KOPT-K1 (cell line): ENCODE measurements around the gene LYRM9.
"Not testable (repeated sequence)": the region's sequence is repeated elsewhere in the genome, so short reads cannot be mapped to it uniquely, and the experiment has no call there.

Source experiments
- H3K27ac ChIP-seq: fragments of 200-600 bp; sonication (generic); 2 replicates; pipeline ENCODE4 v1.5.1; 2016; ENCODE audit warnings: antibody characterized with exemption, mild to moderate bottlenecking, low read depth, low read length; ENCODE audit not compliant: poor library complexity, severe bottlenecking
- H3K36me3 ChIP-seq: fragments of 200-600 bp; sonication (generic); 2 replicates; pipeline ENCODE4 v1.5.1; 2017; ENCODE audit warnings: antibody characterized with exemption, mild to moderate bottlenecking, low read length, moderate library complexity; ENCODE audit not compliant: insufficient read depth
- H3K9me3 ChIP-seq: fragments of 200-600 bp; sonication (generic); 2 replicates; pipeline ENCODE4 v1.5.1; 2017; ENCODE audit warnings: antibody characterized with exemption, low read length, mild to moderate bottlenecking; ENCODE audit not compliant: insufficient read depth, poor library complexity, severe bottlenecking

Gene LYRM9

GRCh38 chr17:27917000-27917399, 23.8 kb upstream of the LYRM9 start:
- no peak overlapping the region for H3K27ac ChIP-seq
- H3K9me3 ChIP-seq: no peaks in the 10 kb centered on the region
- H3K36me3 ChIP-seq: no peaks in the 10 kb centered on the region

GRCh38 chr17:27915709-27916108, 22.5 kb upstream of the LYRM9 start:
- no peaks in the 10 kb centered on the region for H3K9me3 ChIP-seq
- H3K36me3 ChIP-seq: no peaks in the 10 kb centered on the region
- H3K27ac ChIP-seq: no peak overlapping the region

GRCh38 chr17:27914382-27914781, 21.2 kb upstream of the LYRM9 start:
- no peaks in the 10 kb centered on the region for H3K9me3 ChIP-seq
- no peak overlapping the region for H3K27ac ChIP-seq
- H3K36me3 ChIP-seq: no peaks in the 10 kb centered on the region

- H3K27ac ChIP-seq: no peak overlapping the region
- H3K9me3 ChIP-seq: no peaks in the 10 kb centered on the region
- no peaks in the 10 kb centered on the region for H3K36me3 ChIP-seq
These were observed 19.8 kb upstream of the LYRM9 start for GRCh38 chr17:27912964-27913363.

GRCh38 chr17:27912299-27912698, 19.1 kb upstream of the LYRM9 start:
- H3K36me3 ChIP-seq, H3K27ac ChIP-seq, H3K9me3 ChIP-seq: not testable (repeated sequence)

- Histone ChIP-seq H3K27ac (no peak overlapping the region), H3K36me3 (no peaks in the 10 kb centered on the region), H3K9me3 (no peaks in the 10 kb centered on the region)
These were observed 14.9 kb upstream of the LYRM9 start for GRCh38 chr17:27907976-27908558.

GRCh38 chr17:27906623-27907022, 13.5 kb upstream of the LYRM9 start:
- Histone ChIP-seq H3K36me3 (no peaks in the 10 kb centered on the region), H3K9me3 (no peaks in the 10 kb centered on the region), H3K27ac (no peak overlapping the region)

- Histone ChIP-seq H3K9me3 (no peaks in the 10 kb centered on the region), H3K36me3 (no peaks in the 10 kb centered on the region), H3K27ac (no peak overlapping the region)
These were observed 13.0 kb upstream of the LYRM9 start for GRCh38 chr17:27906226-27906580.

- Histone ChIP-seq H3K36me3 (no peaks in the 10 kb centered on the region), H3K9me3 (no peaks in the 10 kb centered on the region), H3K27ac (no peak overlapping the region)
These were observed 12.5 kb upstream of the LYRM9 start for GRCh38 chr17:27905447-27906225.

GRCh38 chr17:27904534-27905446, 11.6 kb upstream of the LYRM9 start:
- Histone ChIP-seq H3K9me3 (no peaks in the 10 kb centered on the region), H3K36me3 (no peaks in the 10 kb centered on the region), H3K27ac (no peak overlapping the region)

- Histone ChIP-seq H3K36me3 (no peaks in the 10 kb centered on the region), H3K9me3 (no peaks in the 10 kb centered on the region), H3K27ac (no peak overlapping the region)
These were observed 10.9 kb upstream of the LYRM9 start for GRCh38 chr17:27904114-27904513.

GRCh38 chr17:27899525-27899924, 6.4 kb upstream of the LYRM9 start:
- no peak overlapping the region for H3K27ac ChIP-seq
- H3K9me3 ChIP-seq: no peaks in the 10 kb centered on the region
- H3K36me3 ChIP-seq: no peaks in the 10 kb centered on the region

GRCh38 chr17:27898096-27898495, 4.9 kb upstream of the LYRM9 start:
- H3K36me3 ChIP-seq: no peaks in the 10 kb centered on the region
- no peaks in the 10 kb centered on the region for H3K9me3 ChIP-seq
- no peak overlapping the region for H3K27ac ChIP-seq

GRCh38 chr17:27896701-27897100, 3.5 kb upstream of the LYRM9 start:
- no peaks in the 10 kb centered on the region for H3K9me3 ChIP-seq
- H3K27ac ChIP-seq: no peak overlapping the region
- no peaks in the 10 kb centered on the region for H3K36me3 ChIP-seq

- H3K36me3 ChIP-seq: no peaks in the 10 kb centered on the region
- H3K9me3 ChIP-seq: no peaks in the 10 kb centered on the region
- no peak overlapping the region for H3K27ac ChIP-seq
These were observed 2.9 kb upstream of the LYRM9 start for GRCh38 chr17:27895940-27896535.
